CD4-positive, alpha-beta T cell treated with Interleukin-4 for 1 hour (primary cell): ENCODE results near the gene SLC25A10.

Experiments
- DNase-seq, 2 donors: peaks; one replicate each; pipeline ENCODE4 v3.0.0-alpha.2; 2020 to 2022

The SLC25A10 gene, protein sequence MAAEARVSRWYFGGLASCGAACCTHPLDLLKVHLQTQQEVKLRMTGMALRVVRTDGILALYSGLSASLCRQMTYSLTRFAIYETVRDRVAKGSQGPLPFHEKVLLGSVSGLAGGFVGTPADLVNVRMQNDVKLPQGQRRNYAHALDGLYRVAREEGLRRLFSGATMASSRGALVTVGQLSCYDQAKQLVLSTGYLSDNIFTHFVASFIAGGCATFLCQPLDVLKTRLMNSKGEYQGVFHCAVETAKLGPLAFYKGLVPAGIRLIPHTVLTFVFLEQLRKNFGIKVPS

GRCh38 chr17:81711814-81712467 is at the start of gene SLC25A10:
TSS of gene SLC25A10 (plus strand) at chr17:81712284. CDS start at chr17:81712427, 143 bp downstream.
- DNase-seq = peak; percentile 69 to 75

DNA sequence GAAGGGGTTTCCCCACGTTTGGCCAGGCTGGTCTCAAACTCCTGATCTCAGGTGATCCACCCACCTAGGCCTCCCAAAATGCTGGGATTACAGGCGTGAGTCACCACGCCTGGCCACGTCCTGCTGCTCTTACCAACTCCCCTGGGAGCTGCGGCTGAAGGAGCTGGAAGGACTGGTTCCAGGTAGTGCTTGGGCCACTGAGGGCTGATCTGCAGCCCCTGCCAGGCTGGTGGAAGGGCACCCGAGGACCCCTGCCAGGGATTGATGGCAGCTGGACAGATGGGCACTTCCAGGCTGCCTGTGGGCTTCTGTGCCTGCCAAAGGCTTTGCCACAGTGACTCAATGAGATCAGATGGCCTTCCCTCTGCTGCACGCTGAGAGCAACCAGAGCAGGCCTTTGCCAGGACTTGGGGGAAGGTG is 48.0 kb upstream of the SLC25A10 start:
- DNase-seq = no peak

DNA sequence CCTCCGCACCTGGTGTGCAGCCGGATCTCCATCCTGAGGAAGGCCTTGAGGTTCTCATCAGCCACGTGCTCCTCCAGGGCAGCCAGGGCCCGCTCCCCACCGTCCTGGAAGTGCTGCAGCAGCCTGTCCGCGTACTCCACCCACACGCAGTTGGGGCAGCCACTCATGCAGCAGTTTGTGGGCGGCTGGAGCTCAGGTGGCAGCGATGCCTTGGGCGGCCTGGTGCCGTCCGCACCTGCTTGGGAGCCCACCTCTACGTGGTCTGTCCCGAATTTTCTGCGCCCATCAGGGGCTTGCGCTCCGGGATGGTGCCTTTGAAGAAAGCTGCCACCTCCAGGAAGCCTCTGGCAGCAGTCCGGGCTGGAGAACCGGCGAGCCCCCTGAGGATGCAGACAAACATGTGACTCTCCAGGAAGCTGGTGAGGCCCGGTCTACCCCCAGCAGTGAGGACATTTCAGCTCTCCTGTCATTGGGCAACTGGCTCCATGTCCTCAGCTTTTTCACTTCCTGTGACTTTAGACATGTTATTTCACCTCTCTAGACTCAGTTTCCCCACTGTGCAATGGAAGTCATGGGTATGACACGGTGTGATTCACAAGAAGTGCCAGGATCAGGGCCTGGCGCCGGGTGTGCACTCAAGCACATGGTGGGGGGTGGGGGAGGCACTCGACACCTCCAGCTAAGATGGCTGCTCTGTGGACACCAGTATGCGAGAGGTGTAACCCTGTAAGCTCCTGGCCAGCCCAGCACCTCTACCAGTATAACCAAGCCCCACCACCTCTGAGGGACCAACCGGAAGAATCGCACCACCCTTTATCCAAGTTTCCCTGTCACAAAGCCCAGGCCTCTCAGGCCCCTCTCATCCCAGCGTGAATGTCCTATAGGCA is 46.6 kb upstream of the SLC25A10 start:
- DNase-seq = peak; percentile 39 to 42

GRCh38 chr17:81666092-81666341 is 46.1 kb upstream of the SLC25A10 start:
- no peak for DNase-seq

GRCh38 chr17:81666342-81667191 is 45.5 kb upstream of the SLC25A10 start, which contains the start of the genes CCDC137 and OXLD1:
TSS of gene CCDC137 (plus strand) at chr17:81666737. CDS start at chr17:81666767, 30 bp downstream.
TSS of gene OXLD1 (minus strand) at chr17:81666605. CDS start at chr17:81666577, 28 bp downstream.
- DNase-seq = peak; percentile 91 to 92

- no peak for DNase-seq
Measured at GRCh38 chr17:81667754-81668153, 44.3 kb upstream of the SLC25A10 start.

DNA sequence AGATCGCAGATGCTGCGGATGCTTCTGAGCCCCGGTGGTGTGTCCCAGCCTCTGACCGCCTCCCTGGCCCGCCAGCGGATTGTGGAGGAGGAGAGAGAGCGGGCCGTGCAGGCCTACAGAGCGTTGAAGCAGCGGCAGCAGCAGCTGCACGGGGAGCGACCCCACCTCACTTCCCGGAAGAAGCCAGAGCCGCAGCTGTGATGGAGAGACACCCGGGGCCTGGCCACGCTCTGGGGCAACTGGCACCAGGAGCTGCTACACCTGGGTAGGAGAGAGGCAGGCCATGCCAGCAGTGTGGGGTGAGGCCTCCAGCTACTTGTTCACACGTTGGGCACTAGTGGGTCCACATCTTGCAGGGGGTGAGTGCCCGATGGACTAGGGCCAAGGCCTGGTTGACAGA is 39.6 kb upstream of the SLC25A10 start:
- no peak for DNase-seq

DNA sequence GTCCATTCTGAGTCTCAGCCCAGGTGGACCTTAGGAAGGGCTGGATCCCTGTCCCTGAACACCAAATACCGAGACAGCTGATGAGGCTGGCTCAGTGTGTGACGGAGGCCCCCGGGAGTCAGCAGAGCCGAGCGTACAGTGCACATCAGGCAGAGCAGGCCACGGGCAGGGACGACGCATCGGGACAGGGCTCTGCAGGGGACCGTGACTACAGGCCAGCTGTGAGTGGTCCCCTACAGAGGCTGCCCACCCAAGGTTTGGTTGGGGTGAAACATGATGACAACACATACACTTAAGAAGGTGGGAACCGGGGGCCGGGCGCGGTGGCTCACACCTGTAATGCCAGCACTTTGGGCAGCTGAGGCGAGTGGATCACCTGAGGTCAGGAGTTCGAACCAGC is 39.1 kb upstream of the SLC25A10 start:
- no peak for DNase-seq

DNA sequence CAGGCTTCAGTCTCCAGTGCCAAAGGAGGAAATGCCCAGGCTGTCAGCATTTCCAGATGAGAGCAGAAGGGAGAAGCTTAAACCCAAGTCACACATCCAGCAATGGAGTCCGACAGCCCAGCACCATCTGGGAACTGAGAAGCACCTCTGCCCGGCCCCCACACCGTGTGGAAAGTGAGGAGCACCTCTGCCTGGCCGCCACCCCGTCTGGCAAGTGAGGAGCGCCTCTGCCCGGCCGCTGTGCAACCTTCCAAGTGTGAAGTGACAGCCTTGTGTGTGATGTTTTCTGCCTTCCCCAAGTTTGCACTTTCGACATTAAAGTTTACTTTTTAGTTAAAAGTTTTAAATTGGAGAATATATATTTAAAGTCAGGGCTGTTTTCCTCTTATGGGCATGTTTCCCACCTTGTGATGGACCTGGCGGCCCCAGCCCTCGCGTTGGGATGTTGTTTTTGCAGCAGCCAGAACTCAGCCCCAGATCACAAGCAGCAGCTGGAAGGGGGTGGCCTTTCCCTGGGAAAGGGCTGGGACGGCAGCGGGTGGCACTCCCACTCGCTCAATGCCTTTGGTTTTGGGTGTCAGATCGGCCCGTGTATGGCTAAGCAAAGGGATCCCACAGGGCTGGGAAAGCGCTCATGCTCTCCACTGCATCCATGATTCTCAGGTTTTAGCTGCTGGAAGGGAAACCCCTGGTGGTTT is 38.4 kb upstream of the SLC25A10 start:
- no peak for DNase-seq

- peak; percentile 42 to 46 for DNase-seq
Measured at GRCh38 chr17:81675515-81676221, 36.4 kb upstream of the SLC25A10 start.

DNA sequence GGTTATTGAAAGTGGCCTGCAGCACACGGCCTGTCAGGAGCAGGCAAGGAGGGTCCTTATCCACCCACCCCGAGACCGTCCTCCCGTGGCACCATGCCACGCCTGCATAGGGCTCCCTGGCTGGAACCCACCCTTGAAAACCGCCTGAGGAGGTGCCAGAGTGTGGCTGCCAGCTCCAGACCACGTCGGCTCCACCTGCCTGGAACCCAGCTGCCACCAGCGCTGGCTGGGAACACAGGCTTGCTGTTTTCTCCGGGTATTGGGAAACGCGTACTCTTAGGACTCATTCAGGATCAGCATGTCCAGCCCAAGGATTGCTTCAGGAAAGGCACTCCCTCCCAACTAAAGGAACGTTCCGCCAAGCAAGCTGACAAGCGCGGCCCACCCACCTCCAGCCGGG is 35.2 kb upstream of the SLC25A10 start:
- no peak for DNase-seq

DNA sequence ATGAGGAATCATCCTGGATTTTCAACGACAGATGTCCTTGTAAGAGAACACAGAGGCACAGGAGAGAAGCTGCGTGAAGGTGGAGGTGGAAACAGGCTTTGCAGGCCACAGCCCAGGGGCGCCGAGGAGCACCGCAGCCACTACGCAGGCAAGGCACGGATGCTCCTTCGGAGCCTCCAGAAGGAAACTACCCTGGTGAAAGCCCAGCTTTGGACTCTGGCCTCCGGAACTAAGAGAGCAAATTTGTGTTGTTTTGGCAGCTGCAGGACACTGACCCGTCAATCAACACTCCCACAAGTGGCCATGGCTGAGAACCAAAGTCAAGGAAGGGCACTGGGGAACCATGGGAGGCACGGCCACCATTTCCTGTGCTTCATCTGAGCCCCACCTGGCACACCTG is 31.9 kb upstream of the SLC25A10 start:
- DNase-seq = no peak

DNA sequence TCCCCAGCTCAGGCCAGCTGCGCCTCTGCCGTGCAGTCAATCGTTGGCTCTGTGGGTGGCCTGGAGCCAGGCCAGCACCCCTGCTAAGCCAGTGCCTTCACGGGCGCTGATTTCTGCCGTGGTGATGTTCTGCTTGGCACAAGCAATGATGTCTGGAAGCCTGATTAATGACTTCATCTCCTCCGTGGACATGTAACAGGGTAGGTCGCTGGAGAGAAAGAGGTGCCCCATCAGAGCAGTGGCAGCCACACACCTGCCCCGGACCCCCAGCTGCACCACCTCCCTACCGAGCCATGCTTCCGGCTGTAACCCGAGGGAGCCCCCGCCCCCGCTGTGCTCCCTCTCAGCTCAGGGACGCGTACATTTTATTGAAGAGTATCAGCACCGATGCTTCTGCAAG is 30.4 kb upstream of the SLC25A10 start:
- DNase-seq = no peak

DNA sequence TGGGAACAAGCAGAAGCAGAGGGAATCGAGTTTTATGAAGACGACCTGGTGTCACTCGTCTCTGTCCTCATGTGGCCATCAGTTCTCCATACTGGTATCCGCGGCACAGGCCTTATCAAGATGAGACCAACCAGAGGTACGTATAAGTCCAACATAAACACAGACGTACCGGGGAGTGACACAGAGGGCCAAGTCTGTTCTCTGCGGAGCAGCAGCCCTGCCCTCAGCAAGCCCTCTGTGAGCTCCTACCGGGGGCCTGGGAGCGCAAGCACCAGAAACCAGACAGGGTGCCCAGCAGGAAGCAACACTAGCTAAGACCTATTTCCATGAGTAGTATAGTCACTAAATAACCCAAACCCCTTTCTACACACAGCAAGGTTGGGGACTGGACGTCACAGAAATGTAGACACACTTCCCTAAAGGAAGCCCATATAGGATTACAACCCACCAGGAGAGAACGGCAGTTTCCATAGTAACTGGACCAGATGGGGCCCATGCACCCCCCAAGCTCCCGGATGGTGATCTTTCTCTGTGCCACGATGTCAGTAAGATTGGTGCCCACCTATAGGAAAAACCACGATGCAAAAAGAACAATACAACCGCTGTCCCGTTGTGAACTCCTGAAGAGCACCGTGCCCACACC is 29.4 kb upstream of the SLC25A10 start:
- DNase-seq = no peak

DNA sequence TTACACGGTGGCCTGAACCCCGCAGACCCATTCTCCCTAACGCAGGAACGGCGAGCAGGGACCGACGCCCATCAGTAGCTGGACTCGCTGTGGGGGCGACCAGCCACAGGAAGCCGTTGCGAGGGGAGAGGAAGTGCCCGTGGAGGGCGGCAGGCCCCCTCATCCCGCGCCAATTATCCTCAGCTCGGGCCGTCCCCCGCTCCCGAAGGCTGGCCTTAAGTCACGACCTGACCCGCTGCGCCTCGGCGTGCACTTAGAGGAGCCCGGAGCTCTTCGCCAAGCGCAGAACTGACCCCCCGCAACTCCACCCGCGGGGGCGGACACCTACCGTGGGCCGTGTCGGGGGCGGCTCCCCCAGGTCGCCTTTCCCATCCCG is 28.9 kb upstream of the SLC25A10 start:
- DNase-seq = no peak

- DNase-seq = peak; percentile 98 to 99
Measured at GRCh38 chr17:81683584-81684441, 28.3 kb upstream of the SLC25A10 start, which contains the start of the genes ARL16 and HGS. TSS of gene ARL16 (minus strand) at chr17:81683797. CDS start at chr17:81683753, 44 bp downstream. TSS of gene HGS (plus strand) at chr17:81684011. CDS start at chr17:81684067, 56 bp downstream.

- DNase-seq = peak in 1 of 2 donors; percentile 49
Measured at GRCh38 chr17:81684442-81684911, 27.6 kb upstream of the SLC25A10 start.

DNA sequence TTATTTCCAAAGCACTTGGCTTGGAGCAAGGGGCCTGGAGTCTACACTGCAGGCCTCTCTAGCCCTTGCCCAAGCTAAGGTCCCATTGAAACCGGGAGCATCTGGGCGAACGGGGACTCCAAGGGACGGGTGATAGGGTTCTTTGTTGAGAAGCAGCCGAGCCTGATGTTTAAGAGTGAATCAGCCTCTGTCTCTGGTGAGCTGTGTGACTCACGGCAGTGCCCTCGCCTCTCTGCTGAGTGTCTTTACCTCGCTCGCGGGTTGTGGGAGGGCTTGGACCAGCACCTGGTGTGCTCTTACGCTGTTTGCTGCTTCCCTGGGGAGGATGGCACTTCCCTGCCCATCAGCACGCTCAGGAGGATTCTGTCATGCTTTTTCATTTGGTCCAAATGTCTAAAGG is 27.0 kb upstream of the SLC25A10 start:
- no peak for DNase-seq

DNA sequence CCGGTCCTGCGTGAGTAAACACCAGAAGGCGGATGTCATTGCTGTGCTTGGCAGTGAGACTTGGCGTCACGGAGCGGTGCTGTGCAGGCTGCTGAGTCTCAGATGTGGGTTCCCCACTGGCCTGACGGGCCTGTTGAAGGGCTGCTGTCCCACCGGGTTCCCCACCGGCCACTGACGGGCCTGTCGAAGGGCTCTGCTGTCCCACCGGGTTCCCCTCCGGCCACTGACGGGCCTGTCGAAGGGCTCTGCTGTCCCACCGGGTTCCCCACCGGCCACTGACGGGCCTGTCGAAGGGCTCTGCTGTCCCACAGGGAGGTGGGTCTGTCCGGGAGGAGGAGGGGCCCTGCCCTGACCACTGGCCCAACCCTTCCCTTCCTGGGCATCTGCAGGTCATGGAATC is 25.5 kb upstream of the SLC25A10 start:
- DNase-seq = no peak
